Mammary epithelial cell (primary cell): ENCODE measurements around the gene LENG1.
"Not testable (repeated sequence)": the region's sequence is repeated elsewhere in the genome, so short reads cannot be mapped to it uniquely, and the experiment has no call there.

ENCODE experiments used
- EZH2 ChIP-seq: IDR thresholded peaks from 2 replicates; pipeline ENCODE4 v1.6.1; 2012; ENCODE audit warnings: low read length, inconsistent platforms, borderline replicate concordance
- TF ChIP-seq, protein P1 (sequence below), 2 donors: IDR thresholded peaks in 1 of 2; conservative IDR thresholded peaks in 1 of 2; 2 replicates each; pipeline ENCODE4 v1.5.1; 2011 to 2012; ENCODE audit warnings: inconsistent platforms in 2 of 2, low read length in 2 of 2, mild to moderate bottlenecking in 2 of 2, control low read depth in 1 of 2, low read depth in 1 of 2; ENCODE audit not compliant: insufficient read depth in 1 of 2; ENCODE audit errors: extremely low read depth in 1 of 2

DNA sequence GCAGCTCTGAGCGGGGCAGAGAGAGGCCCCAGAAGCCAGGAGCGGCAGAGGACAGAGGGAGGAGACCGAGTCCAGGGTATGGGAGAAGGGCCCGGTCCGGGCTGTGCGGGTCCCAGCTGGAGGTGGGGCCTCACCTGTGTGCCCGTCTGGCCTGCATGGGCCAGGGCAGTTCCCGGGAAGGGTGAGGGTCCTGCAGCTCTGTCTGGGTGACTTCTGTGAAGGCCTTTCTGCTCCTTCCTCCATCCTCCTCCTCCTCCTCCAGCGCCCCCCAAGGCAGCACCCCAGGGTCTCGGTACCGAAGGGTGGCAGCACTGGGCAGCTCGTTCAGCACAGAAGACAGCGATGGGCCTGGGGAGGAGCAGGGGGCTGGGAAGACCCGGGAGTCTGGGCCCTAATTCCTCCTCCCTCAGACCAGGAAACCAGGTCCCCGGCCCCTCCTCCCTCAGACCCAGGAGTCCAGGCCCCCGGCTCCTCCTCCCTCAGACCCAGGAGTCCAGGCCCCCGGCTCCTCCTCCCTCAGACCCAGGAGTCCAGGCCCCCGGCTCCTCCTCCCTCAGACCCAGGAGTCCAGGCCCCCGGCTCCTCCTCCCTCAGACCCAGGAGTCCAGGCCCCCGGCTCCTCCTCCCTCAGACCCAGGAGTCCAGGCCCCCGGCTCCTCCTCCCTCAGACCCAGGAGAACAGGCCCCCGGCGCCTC lies 12.4 kb upstream of the LENG1 start:
- TF ChIP-seq, protein P1, sequence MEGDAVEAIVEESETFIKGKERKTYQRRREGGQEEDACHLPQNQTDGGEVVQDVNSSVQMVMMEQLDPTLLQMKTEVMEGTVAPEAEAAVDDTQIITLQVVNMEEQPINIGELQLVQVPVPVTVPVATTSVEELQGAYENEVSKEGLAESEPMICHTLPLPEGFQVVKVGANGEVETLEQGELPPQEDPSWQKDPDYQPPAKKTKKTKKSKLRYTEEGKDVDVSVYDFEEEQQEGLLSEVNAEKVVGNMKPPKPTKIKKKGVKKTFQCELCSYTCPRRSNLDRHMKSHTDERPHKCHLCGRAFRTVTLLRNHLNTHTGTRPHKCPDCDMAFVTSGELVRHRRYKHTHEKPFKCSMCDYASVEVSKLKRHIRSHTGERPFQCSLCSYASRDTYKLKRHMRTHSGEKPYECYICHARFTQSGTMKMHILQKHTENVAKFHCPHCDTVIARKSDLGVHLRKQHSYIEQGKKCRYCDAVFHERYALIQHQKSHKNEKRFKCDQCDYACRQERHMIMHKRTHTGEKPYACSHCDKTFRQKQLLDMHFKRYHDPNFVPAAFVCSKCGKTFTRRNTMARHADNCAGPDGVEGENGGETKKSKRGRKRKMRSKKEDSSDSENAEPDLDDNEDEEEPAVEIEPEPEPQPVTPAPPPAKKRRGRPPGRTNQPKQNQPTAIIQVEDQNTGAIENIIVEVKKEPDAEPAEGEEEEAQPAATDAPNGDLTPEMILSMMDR (conservative IDR thresholded peaks at IDR 0.05 in 1 of 2, IDR thresholded peaks at IDR 0.05 in 1 of 2; ENCODE audit: extremely low read depth in 1 of 2, insufficient read depth in 1 of 2, low read depth in 1 of 2, low read length in 2 of 2) = not testable (repeated sequence)
- not testable (repeated sequence) for TF ChIP-seq EZH2
